Neural cell (in vitro differentiated cells): Measurements from ENCODE around the gene PGBD5.

Experiments
- EP300 ChIP-seq: fragments of 450-650 bp; conservative IDR thresholded peaks from 2 replicates; pipeline ENCODE4 v1.6.1; 2014; ENCODE audit warnings: antibody characterized with exemption, mild to moderate bottlenecking, moderate library complexity; ENCODE audit not compliant: poor library complexity, severe bottlenecking
- EZH2 ChIP-seq: fragments of 200-600, 300-800 bp; shearing (Covaris generic), sonication (generic); IDR thresholded peaks from 2 replicates; pipeline ENCODE4 v1.6.1; 2014; ENCODE audit warnings: antibody characterized with exemption, low read length, borderline replicate concordance, mild to moderate bottlenecking; ENCODE audit not compliant: insufficient read depth, poor library complexity, severe bottlenecking
- MXI1 ChIP-seq: fragments of 450-650 bp; conservative IDR thresholded peaks from 2 replicates; pipeline ENCODE4 v1.6.1; 2014; ENCODE audit warnings: antibody characterized with exemption, mild to moderate bottlenecking; ENCODE audit not compliant: poor library complexity, severe bottlenecking
- POLR2AphosphoS5 ChIP-seq: IDR thresholded peaks from 2 replicates; pipeline ENCODE4 v1.6.1; 2012
- RAD21 ChIP-seq: fragments of 450-650 bp; conservative IDR thresholded peaks from 2 replicates; pipeline ENCODE4 v1.6.1; 2014; ENCODE audit warnings: antibody characterized with exemption, mild to moderate bottlenecking, moderate library complexity
- SMC3 ChIP-seq: fragments of 450-650 bp; conservative IDR thresholded peaks from 2 replicates; pipeline ENCODE4 v1.6.1; 2014; ENCODE audit warnings: antibody characterized with exemption, mild to moderate bottlenecking, moderate library complexity; ENCODE audit not compliant: poor library complexity
- TAF1 ChIP-seq: IDR thresholded peaks from 2 replicates; pipeline ENCODE4 v1.6.1; 2012; ENCODE audit warnings: low read depth
- TF ChIP-seq, protein P1 (sequence below): fragments of 450-650 bp; IDR thresholded peaks from 2 replicates; pipeline ENCODE4 v1.5.1; 2014; ENCODE audit warnings: antibody characterized with exemption, mild to moderate bottlenecking, moderate library complexity; ENCODE audit not compliant: poor library complexity, severe bottlenecking
- TF ChIP-seq, protein P2 (sequence below): IDR thresholded peaks from 2 replicates; pipeline ENCODE4 v1.6.1; 2012; ENCODE audit warnings: borderline replicate concordance

DNA sequence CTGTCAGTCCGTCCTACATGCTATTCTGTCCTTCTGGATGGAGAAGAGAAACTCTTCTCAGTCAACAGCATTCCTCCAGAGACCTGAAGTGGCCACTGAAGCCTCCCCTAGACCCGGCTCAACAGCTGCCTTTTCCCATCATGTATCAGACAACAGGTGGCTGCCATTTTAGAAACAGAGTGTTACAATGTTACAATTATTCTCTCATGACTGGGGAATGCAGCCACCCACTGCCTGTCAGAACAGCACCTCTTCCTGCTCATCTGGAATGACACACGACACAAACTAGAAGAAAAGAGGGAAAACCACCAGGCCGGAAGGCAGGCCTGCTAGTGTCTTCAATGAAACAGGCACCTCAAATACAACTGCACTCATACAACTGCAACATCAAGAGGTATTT, 105.3 kb downstream of the PGBD5 start:
- TF ChIP-seq POLR2AphosphoS5 (no peak), EZH2 (no peak), EP300 (no peak), MXI1 (no peak), RAD21 (no peak), TAF1 (no peak), SMC3 (no peak)
- TF ChIP-seq, protein P1, sequence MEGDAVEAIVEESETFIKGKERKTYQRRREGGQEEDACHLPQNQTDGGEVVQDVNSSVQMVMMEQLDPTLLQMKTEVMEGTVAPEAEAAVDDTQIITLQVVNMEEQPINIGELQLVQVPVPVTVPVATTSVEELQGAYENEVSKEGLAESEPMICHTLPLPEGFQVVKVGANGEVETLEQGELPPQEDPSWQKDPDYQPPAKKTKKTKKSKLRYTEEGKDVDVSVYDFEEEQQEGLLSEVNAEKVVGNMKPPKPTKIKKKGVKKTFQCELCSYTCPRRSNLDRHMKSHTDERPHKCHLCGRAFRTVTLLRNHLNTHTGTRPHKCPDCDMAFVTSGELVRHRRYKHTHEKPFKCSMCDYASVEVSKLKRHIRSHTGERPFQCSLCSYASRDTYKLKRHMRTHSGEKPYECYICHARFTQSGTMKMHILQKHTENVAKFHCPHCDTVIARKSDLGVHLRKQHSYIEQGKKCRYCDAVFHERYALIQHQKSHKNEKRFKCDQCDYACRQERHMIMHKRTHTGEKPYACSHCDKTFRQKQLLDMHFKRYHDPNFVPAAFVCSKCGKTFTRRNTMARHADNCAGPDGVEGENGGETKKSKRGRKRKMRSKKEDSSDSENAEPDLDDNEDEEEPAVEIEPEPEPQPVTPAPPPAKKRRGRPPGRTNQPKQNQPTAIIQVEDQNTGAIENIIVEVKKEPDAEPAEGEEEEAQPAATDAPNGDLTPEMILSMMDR = no peak
- TF ChIP-seq, protein P2, sequence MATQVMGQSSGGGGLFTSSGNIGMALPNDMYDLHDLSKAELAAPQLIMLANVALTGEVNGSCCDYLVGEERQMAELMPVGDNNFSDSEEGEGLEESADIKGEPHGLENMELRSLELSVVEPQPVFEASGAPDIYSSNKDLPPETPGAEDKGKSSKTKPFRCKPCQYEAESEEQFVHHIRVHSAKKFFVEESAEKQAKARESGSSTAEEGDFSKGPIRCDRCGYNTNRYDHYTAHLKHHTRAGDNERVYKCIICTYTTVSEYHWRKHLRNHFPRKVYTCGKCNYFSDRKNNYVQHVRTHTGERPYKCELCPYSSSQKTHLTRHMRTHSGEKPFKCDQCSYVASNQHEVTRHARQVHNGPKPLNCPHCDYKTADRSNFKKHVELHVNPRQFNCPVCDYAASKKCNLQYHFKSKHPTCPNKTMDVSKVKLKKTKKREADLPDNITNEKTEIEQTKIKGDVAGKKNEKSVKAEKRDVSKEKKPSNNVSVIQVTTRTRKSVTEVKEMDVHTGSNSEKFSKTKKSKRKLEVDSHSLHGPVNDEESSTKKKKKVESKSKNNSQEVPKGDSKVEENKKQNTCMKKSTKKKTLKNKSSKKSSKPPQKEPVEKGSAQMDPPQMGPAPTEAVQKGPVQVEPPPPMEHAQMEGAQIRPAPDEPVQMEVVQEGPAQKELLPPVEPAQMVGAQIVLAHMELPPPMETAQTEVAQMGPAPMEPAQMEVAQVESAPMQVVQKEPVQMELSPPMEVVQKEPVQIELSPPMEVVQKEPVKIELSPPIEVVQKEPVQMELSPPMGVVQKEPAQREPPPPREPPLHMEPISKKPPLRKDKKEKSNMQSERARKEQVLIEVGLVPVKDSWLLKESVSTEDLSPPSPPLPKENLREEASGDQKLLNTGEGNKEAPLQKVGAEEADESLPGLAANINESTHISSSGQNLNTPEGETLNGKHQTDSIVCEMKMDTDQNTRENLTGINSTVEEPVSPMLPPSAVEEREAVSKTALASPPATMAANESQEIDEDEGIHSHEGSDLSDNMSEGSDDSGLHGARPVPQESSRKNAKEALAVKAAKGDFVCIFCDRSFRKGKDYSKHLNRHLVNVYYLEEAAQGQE = no peak
